Measurements from ENCODE around the gene ZNF391. TPM values are rescaled to one million over a fixed set of nuclear protein-coding genes. Genes with fewer than 3 reads are reported as not detected.
"Not testable (repeated sequence)": the region's sequence is repeated elsewhere in the genome, so short reads cannot be mapped to it uniquely, and the experiment has no call there.

ZNF391 gene
- 0.13 and 0.38 TPM in 2 replicates for total RNA-seq

GRCh38 chr6:27388293-27389197 lies at the start of gene ZNF391:
TSS of gene ZNF391 (plus strand) at chr6:27388759. CDS start at chr6:27400371, 11,612 bp downstream.
- peak; percentile 65 to 85 for DNase-seq (ENCODE audit: low read depth in 2 of 2)

- no peak for DNase-seq (ENCODE audit: low read depth in 2 of 2)
These were observed 35.7 kb upstream of the ZNF391 start for GRCh38 chr6:27352850-27353249.

- DNase-seq (ENCODE audit: low read depth in 2 of 2), result no peak
These were observed 29.8 kb upstream of the ZNF391 start for GRCh38 chr6:27358786-27359185.

GRCh38 chr6:27359231-27359630 lies 29.3 kb upstream of the ZNF391 start:
- no peak for DNase-seq (ENCODE audit: low read depth in 2 of 2)

- no peak for DNase-seq (ENCODE audit: low read depth in 2 of 2)
These were observed 20.4 kb upstream of the ZNF391 start for GRCh38 chr6:27368202-27368601.

GRCh38 chr6:27370391-27370790 lies 18.2 kb upstream of the ZNF391 start:
- DNase-seq (ENCODE audit: low read depth in 2 of 2), result no peak

- peak; percentile 30 to 42 for DNase-seq (ENCODE audit: low read depth in 2 of 2)
These were observed 13.5 kb upstream of the ZNF391 start for GRCh38 chr6:27374824-27375612.

GRCh38 chr6:27375613-27376079 lies 12.9 kb upstream of the ZNF391 start:
- DNase-seq (ENCODE audit: low read depth in 2 of 2), result no peak

- not testable (repeated sequence) for DNase-seq (ENCODE audit: low read depth in 2 of 2)
These were observed 10.2 kb upstream of the ZNF391 start for GRCh38 chr6:27378406-27378805.

- DNase-seq (ENCODE audit: low read depth in 2 of 2), result not testable (repeated sequence)
These were observed 7.6 kb upstream of the ZNF391 start for GRCh38 chr6:27381001-27381400.

GRCh38 chr6:27383011-27383410 lies 5.5 kb upstream of the ZNF391 start:
- no peak for DNase-seq (ENCODE audit: low read depth in 2 of 2)

GRCh38 chr6:27383481-27383880 lies 5.1 kb upstream of the ZNF391 start:
- DNase-seq (ENCODE audit: low read depth in 2 of 2), result no peak

GRCh38 chr6:27392623-27393022 lies 4.1 kb downstream of the ZNF391 start:
- no peak for DNase-seq (ENCODE audit: low read depth in 2 of 2)

GRCh38 chr6:27394073-27394472 lies 5.5 kb downstream of the ZNF391 start:
- no peak for DNase-seq (ENCODE audit: low read depth in 2 of 2)

- no peak for DNase-seq (ENCODE audit: low read depth in 2 of 2)
These were observed 12.5 kb downstream of the ZNF391 start for GRCh38 chr6:27400877-27401642.

GRCh38 chr6:27406085-27406484 lies 17.5 kb downstream of the ZNF391 start:
- no peak for DNase-seq (ENCODE audit: low read depth in 2 of 2)

- DNase-seq (ENCODE audit: low read depth in 2 of 2), result no peak
These were observed 18.7 kb downstream of the ZNF391 start for GRCh38 chr6:27407153-27407814.

GRCh38 chr6:27414300-27414699 lies 25.7 kb downstream of the ZNF391 start:
- DNase-seq (ENCODE audit: low read depth in 2 of 2), result no peak

- no peak for DNase-seq (ENCODE audit: low read depth in 2 of 2)
These were observed 26.4 kb downstream of the ZNF391 start for GRCh38 chr6:27414996-27415395.

GRCh38 chr6:27415898-27416297 lies 27.3 kb downstream of the ZNF391 start:
- no peak for DNase-seq (ENCODE audit: low read depth in 2 of 2)

- no peak for DNase-seq (ENCODE audit: low read depth in 2 of 2)
These were observed 30.8 kb downstream of the ZNF391 start for GRCh38 chr6:27419363-27419762.
